ENCODE measurements around the gene SUPT3H.

The SUPT3H gene

DNA sequence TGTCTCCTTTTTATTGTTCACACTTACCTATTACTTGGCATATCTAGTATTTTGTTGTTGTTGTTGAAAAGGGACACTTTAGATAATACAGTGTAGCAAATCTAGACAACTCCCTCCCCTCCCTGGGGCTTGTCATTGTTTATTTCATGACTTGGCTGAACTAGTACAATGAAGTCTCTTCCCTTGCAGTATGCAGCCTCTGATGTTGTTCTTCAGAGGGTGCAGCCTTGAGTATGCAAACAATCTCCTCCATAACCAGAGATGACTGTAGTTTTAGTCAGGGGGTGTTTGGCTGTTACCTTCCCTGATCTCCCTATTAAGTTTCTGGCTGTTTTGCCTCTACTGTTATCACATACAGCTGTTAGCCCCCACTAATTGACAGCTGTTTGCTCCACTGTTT, 365.0 kb downstream of the SUPT3H start:
- DNase-seq (ENCODE audit: low read depth in 4 of 4, low spot score in 1 of 4) = no peak

DNA sequence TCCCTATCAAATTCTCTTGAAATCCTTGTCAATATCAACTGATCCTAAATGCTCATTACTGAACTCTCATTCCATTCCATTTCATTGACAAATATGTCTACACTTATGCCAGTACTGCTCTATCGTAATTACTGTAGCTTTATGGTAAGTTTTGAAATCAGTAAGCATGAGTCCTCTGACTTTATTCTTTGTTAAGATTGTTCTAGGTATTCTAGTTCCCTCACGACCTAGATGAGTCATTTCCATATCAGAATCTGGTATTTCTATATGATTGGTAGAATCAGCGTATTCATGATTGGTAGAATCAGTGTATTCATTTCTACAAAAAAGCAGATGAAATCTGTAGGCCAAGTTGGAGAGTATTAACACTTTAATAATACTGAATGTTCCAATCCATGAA, 368.2 kb downstream of the SUPT3H start:
- DNase-seq (ENCODE audit: low read depth in 4 of 4, low spot score in 1 of 4) = no peak

DNA sequence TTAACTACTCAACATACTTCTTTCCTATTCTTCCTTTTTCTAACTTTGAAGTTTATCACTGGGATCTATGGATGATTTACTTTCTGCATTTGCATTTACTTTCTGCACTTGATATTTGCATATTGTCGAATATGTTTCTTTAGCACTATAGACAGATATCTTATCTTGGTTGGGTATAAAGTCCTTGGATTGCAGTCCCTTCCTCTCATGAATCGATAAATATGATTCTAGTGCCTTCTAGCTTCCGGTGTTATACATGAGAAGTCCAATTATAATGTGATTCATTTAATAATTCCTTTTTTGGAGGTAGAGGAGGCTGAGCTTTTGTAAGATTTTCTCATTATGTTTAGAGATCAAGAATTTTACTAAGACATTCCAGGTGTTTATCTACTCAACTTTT, 370.8 kb downstream of the SUPT3H start:
- DNase-seq (ENCODE audit: low read depth in 4 of 4, low spot score in 1 of 4) = no peak

DNA sequence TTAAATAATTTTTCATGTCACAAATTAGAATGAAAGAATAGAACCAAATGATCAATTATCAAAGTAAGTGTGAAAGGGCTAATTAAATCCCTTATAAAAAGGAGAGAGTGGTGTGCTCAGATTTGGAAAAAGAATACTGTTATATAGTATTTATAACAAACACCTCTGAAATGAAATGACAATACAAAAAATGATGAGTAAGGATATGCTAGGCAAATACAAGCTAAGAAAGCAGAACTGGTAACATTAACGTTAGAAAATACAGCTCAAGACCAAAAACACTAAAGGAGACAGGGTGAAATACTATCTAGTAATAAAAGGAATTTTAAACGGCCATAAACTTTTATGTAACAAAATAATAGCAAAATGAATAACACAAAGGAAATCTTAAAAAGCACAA, 373.8 kb downstream of the SUPT3H start:
- no peak for DNase-seq (ENCODE audit: low read depth in 4 of 4, low spot score in 1 of 4)

DNA sequence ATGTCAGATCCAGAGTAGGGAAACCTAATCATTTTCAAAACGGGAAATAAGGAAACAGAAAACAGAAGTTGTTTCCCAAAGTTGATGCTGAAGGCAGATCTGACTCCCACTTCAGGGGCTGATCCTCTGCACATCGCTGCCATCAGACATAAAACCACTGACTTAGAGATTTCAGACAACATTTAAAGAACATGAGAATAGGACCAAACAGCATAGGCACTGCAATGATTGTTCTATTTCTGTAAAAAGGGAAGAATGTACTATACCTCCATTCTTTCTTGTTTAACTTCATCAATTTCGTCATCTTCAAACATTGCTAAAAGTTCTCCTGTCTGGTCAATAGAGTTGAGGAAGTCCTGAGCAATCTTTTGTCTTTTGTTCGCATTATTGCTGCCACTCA, 374.3 kb downstream of the SUPT3H start:
- no peak for DNase-seq (ENCODE audit: low read depth in 4 of 4, low spot score in 1 of 4)

DNA sequence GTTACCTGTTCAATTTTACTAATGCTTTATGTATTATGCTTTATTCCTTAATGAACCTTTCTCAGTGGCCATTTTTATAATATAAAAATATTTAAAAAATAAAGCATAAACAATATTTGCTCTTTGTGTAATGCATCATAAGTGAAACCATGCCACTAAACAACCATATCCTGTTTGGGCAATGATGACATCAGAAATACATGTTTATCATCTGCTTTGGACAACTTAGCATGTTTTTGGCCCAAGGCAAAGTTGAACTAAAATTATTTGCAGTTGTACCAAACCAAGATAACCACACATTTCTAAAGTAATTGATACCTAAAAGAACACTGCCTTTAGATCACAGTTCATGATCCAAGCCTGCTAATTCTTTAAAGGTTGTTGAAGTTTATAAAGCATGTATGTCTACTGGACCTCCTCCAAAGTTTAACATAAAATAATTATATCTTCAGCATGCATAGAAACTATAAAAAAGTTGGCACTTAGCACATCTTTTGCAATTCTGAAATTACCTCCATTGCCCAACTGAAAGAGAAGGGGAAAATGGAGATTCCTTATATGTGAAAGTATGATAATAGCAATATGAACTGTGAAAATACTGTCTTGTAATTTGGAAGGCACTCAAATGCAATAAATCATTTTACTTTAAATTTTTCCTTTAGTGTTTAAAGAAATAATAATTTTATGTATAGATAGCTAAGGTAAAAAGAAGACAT, 375.2 kb downstream of the SUPT3H start:
- no peak for DNase-seq (ENCODE audit: low read depth in 4 of 4, low spot score in 1 of 4)

DNA sequence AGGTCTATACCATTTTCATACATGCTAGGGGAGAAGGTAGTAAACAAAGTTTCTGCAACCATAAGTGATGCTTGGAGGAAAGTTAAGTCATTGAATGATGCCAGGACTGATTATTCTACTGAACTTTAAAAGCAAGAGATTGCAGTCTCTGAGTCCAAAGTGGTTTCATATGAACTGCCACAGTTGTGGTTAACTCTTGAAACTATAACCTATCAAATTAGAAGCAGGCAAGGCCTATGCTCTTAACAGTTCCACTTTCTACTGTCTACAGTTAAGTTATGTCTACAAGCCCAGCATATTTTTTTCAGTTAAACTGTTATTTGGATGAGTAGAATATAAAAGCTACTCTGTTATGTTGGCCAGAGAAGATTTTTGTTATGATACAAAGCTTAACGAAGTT, 376.1 kb downstream of the SUPT3H start:
- DNase-seq (ENCODE audit: low read depth in 4 of 4, low spot score in 1 of 4) = no peak

DNA sequence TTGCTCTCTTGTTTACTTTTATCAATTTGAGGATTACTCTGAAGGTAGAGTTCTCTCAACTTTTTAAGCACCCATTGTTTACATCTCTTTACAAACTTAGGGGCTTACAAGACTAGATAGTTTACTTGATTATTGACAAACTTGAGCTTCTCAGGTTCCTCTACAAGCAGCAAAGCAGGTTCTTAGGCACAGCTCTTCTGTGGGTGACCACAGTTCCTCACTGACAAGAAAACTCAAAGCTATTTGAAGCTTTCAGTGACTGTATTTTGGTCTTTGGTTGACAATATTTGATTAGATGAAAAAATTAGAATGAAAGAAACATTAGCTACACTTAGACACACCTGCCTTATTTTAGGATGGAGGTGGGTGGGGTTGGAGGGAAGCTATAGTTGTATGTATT, 376.9 kb downstream of the SUPT3H start:
- no peak for DNase-seq (ENCODE audit: low read depth in 4 of 4, low spot score in 1 of 4)

DNA sequence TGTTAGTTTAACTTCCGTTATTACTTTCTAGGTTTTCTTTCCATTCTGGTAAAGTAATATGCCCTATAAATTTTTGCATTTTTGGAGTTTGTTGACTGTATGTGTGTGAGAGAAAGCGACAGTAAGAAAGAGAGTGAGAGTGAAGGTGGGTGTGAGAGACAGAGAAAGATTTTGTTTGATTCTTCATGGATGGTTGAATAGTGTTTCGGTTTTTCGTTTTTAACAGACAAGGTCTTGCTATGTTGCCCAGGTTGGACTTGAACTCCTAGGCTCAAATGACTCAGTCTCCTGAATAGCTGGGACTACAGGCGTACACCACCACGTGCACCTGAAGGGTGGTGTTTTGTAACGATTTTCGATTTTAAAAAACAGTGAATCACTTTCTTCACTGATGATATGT, 378.7 kb downstream of the SUPT3H start:
- DNase-seq (ENCODE audit: low read depth in 4 of 4, low spot score in 1 of 4) = no peak

DNA sequence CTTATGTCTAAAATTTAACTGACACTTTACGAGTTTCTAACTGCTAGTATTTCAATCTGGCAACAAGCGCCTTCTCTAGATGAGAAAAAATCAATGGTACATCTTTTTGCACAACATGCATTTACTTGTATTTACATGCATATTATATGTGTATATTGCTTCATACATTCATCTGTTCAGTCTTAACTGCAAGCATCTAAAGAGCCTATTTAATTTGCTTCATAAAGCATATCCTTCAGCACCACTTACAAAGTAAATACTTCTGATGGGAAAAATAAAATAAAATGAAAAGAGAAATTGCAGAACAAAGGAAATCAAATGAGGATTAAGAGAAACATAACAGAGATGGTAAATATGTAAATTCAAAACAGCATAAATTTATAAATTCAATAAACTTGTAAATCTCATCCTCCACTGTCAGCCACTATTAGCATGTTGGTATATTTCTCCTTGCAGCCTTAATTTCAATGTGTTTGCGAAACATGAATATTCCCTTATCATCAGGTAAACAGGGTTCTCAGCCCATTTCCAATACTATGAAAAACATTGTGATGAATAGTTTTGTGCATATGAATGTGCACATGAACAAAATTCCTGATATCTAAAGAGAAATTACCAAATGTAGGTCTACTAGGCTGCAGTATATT, 382.1 kb downstream of the SUPT3H start:
- no peak for DNase-seq (ENCODE audit: low read depth in 4 of 4, low spot score in 1 of 4)

DNA sequence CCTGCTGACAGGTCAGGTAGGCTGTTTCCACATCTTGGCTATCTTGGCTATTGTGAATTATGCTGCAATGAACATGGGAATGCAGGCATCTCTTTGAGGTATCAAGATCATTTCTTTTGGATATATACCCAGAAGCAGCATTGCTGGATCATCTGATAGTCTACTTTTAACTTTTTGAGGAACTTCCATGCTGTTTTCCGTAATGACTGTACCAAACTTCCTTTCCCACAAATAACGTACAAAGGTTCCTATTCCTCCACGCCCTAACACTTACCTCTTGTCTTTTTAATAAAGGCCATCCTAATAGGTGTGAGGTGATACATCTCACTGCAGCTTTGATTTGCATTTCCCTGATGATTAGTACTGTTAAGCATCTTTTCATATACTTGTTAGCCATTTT, 388.3 kb downstream of the SUPT3H start:
- DNase-seq (ENCODE audit: low read depth in 4 of 4, low spot score in 1 of 4) = no peak

DNA sequence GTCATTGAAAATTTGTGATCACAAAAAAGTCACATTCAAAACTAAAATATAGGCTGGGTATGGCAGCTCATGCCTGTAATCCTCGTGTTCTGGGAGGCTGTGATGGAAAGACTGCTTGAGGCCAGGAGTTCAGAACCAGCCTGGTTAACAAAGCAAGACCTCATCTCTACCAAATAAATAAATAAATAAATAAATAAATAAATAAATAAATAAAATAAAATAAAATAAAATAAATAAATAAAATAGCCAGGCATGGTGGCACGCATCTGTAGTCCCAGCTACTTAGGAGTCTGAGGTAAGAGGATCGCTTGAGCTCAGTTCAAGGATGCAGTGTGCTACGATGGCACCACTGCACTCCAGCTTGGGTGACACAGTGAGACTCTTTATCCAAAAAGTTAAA, 392.7 kb downstream of the SUPT3H start:
- DNase-seq (ENCODE audit: low read depth in 4 of 4, low spot score in 1 of 4) = no peak

DNA sequence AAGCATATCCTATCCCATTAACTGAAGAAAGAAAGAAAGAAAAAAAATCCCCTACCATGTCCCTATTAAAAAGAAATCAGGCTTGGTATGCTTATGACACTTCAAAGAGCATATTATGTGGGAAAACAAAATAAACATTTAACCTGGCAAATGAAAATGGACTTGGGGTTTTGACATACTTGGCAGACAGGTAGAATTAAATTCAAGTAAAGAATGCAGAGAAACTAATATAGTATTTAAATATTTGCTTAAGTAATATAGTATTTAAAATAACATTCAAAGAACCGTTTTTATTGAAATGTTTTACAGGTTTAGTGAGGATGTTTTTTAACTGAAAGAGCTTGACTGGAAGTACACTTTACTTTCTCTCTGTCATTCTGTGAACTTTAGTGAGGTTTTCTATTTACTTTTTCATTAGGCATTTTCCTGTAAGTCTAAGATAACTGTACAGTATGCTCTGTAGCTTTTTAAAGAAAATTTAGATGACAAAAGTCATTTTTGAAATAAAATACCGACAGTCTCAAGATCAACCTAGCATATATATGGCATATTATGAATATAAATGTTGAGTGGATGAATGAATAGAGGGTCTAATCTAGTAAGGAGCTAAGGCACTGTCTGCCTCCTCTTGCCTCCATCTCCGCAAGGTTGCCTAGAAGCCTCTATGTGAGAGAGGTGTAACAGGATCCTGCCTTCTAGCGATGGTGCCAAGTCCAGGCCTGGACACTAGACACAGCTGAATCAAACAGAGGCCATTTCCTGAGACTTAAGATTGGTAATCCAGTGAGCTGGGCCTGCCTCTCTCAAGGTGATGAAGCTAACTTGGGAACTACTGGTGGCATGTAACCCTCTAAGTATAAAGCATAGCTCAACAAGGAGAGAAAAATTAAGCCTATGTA, 394.0 kb downstream of the SUPT3H start:
- no peak for DNase-seq (ENCODE audit: low read depth in 4 of 4, low spot score in 1 of 4)

DNA sequence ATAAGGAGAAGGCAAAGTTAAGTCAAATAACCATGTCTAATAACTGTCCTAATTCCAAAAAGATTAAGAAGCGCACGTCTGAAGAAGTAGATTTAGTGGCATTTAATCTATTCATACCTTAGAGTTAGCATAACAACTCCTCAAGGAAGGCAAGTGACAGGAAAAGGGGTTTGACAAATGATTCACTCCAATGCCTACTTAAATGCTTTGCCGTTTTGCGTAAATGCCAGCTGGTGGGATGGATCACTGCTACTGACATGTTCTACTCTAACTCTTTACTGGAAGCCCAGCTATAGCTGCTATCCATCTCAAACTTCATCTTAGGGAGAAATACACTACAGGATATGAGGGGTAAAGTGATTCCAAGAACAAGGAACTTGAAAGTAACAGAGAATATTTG, 396.9 kb downstream of the SUPT3H start:
- no peak for DNase-seq (ENCODE audit: low read depth in 4 of 4, low spot score in 1 of 4)

DNA sequence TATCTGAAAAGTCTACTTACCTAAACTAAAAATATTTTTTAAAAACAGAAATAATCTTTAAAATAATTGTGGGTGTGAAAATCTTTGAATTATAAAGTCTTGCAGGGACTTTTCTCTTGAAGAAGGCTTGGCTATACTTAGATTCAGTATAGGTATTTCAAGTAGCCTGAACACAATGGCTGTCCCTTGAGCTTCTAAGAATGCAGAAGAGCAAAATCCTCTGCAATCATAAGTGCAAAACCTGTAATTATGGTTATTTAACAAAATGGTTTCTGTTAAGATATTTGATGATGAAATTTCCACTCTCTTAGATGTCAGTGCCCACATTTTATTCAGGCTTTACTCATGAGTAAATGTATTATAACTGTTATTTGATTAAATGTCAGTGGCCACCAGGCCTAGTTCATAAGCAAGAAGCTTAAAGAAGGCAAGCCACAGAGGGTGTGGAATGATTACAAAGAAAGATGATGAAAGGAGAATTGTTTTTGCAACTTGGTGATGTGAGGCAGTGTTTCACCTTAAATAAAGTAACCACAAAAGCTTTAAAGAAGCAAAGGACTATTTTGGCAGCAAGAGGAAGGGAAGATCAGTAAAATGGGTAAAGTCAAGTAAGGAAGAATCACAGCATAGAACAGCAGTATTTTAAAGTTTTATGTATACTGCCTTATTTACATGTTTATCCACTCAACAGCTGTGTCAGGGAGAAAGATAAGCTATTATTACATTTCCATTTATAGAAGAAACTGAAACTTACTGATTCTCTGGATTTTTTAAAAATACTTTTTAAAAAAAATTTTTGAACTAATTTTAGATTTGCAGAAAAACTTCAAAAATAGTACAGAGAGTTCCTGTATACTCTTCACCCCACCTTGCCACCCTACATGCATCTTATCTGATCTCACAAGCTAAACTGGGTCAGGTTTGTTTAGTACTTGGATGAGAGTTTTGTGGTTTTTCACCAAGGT, 400.8 kb downstream of the SUPT3H start:
- no peak for DNase-seq (ENCODE audit: low read depth in 4 of 4, low spot score in 1 of 4)

DNA sequence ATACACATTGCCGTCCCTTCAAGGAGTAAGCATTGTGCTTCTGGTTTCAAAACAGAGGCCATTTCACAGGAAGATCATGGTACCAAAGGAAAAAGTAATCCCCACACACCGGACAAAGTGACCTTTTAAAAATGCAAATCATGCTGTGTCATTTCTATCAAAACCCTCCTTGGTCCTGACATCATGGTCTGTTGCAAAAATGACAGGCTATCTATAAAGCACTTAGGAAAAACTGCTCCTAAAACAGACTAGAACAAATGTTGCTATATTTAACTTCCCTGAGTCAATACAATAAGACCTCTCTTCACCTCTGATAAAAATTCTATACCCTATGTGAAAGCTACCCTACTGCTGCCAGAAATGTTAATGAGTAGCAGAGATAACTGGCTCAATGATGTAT, 403.2 kb downstream of the SUPT3H start:
- no peak for DNase-seq (ENCODE audit: low read depth in 4 of 4, low spot score in 1 of 4)

DNA sequence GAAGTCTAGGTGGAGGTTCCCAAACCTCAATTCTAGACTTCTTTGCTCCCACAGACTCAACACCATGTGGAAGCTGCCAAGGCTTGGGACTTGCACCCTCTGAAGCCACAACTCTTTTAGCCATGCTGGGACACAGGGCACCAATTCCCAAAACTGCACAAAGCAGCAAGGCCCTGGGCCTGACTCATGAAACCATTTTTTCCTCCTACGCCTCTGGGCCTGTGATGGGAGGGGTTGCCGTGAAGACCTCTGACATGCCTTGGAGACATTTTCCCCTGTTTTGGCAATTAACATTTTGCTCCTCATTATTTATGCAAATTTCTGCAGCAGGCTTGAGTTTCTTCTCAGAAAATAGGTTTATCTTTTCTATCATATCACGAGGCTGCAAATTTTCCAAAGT, 405.0 kb downstream of the SUPT3H start:
- DNase-seq (ENCODE audit: low read depth in 4 of 4, low spot score in 1 of 4) = no peak

DNA sequence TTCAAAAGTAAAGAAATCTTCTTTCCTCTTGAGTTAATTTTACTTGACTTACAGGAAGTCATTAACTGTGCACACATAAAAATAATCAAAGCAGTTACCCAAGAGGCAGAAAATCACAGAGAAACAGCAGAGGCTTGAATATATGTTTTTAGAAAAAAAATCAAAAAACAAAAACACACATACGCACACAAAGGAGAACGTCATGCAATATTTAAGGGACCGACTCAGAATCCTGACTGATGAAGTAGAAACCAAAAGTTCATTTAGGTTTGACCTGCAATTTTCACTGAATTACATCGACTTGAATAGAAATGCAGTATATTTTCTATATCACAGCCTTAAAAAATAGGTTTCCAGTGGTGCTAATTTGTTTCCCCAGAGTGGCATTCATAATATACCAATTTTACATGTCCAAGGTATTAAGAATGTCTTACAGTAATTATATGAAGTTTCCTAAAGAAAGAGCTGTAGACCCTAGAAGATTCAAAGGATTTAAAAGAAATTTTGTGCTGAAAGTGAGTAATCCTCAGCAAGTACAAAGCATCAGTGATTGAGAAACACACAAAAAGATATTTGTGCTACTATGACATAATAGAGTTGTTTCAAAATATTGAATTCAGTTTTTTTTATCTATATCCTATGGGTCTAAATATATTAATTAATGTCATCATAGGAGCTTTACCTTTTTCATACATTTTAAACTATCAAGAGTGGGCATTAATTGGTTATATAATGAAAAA, 408.1 kb downstream of the SUPT3H start:
- DNase-seq (ENCODE audit: low read depth in 4 of 4, low spot score in 1 of 4) = no peak

DNA sequence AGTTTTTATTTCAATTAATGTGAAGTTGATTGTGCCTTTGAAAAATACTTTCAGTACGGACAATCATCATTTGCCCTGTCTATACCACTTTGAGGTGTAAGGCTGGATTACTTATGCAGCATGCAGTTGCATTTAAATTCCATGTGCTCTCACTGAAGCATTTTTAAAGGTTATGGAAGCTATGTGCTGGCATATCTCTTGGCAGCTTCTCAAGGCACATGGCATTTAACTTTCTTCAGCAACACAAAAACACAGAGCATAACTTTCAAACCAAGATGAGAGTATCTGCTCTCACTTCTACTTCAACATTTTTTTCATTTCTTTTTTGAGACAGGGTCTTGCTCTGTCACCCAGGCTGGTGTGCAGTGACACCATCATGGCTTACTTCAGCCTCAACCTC, 410.3 kb downstream of the SUPT3H start:
- DNase-seq (ENCODE audit: low read depth in 4 of 4, low spot score in 1 of 4) = no peak

DNA sequence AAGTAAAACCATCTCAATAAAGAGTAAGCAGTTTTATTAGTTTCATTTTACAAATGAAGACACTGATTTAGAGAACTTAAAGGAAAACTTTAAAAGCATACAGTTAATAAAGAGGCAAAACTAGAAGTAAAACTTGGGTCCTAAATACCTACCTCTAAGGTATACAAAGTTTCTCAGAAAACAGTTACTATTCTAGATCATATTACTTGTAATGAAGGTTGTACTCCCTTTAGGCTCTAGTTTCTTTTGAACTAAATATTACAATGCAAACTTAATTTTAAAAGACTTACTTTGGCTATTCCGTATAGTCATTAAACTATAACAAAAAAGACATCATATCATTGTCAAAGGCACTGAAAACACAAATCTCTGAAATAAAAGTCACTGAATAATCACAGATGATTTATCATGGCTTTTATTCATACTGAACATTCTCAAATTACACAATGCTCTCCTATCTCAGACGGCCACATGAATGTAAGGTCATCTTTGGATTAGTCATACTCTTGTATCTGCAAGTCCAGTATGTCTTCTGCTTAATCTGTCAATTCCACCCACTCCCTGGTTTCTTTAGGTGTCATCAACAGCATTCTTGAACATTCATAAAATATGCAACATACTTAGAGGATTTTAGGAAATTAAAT, 411.2 kb downstream of the SUPT3H start:
- DNase-seq (ENCODE audit: low read depth in 4 of 4, low spot score in 1 of 4) = no peak
